ENCODE measurements around the gene MYOD1.

MYOD1 gene

DNA sequence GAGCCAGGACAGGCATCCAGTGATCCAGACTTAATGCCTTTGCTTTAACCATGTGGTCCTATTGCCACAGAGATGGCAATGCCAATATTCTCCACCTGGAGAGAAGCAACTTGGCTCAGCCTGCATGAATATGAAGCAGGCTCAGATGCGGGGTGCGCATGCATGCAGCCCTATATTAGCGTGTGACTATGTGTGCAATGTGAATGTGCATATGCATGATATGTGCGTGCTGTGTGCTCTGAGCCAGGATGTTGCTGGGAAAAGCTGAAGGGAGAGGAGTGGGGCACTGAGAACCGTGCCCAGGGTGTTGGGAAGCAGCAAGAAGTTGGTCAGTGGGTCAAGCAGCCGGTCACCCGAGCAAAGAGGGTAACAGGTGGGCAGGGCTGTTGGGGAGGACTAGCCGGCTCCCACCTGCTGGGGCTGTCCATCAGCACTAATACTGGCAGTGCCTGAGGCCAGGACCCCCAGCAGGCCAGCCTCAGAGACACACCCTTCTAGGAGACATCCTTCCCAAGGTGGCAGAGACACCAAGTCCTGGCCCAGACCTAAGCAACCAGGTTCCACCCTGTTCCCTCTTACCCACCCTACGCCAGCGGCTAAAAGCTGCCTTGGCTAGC, 24.8 kb upstream of the MYOD1 start:
- no peak overlapping the region for H3K4me3 ChIP-seq (ENCODE audit: low read length)
- TF ChIP-seq, protein P1, sequence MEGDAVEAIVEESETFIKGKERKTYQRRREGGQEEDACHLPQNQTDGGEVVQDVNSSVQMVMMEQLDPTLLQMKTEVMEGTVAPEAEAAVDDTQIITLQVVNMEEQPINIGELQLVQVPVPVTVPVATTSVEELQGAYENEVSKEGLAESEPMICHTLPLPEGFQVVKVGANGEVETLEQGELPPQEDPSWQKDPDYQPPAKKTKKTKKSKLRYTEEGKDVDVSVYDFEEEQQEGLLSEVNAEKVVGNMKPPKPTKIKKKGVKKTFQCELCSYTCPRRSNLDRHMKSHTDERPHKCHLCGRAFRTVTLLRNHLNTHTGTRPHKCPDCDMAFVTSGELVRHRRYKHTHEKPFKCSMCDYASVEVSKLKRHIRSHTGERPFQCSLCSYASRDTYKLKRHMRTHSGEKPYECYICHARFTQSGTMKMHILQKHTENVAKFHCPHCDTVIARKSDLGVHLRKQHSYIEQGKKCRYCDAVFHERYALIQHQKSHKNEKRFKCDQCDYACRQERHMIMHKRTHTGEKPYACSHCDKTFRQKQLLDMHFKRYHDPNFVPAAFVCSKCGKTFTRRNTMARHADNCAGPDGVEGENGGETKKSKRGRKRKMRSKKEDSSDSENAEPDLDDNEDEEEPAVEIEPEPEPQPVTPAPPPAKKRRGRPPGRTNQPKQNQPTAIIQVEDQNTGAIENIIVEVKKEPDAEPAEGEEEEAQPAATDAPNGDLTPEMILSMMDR (conservative IDR thresholded peaks at IDR 0.05; ENCODE audit: low read length) = no peak
- DNase-seq (ENCODE audit: low read depth) = no peak

DNA sequence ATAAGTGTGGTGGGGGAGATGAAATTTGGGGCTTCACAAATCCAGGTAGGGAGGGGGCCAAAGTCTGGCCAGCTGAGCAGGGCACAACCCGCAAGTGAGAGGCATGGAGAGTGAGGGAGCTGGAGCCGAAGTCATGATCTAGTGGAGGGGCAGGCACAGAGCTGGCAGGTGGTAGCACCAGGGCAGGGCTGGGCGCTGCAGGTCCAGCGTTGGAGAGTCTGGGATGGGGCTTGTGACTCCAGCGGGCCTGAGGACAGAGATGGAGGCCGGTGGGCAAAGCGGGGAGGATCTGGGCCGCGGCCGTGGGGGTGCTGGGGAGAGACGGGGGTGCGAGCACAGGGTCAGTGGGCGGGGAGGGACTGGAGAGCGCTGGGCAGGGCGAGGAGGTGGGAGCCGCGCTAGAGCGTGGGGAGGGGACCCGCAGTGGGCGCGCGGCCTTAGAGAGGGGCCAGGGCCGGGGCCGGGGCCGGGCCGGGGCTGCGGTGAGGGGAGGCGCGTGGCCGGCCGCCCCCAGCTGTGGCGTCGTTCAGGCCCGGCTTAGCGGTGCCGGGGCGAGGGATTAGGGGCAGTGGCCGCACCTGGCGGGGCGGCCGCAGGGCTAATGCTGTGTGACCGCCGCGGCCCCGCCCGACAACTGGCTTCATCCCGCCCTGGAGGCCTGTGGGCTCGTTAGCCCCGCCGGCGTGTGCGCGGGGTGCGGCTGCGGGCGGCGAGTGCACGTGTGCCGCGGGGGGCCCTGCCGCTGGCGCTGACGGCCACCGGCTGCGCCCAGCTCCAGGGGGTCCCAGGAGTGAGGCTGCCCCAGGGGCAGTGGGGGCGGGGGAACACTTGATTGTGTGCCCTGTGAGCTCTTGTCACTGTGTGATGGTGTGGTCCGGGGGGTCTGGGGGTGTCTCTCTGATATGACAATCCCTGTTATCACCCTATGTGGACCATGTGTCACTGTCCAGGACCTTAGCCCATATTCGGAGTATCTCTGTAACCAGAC, 23.6 kb upstream of the MYOD1 start:
- no peak overlapping the region for H3K4me3 ChIP-seq (ENCODE audit: low read length)
- no peak for DNase-seq (ENCODE audit: low read depth)

DNA sequence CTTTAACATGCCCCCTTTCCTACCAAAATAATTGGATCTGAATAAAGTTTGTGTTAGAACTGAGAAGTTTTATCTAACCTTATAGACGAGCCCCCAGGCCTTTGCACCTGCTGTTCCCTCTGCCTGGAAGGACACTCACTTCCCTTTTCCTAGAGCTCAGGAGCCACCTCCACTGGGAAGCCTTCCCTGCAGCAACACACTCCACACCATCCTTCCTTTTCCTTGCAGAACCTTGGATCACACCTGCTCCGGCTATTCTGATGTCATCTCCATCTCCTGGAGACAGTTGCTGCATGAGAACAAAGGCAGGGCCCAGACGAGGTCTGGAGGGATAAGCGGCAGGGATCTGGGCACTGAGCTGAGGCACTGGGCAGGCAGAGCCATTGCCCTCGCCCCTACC, 22.6 kb upstream of the MYOD1 start:
- TF ChIP-seq, protein P1 (conservative IDR thresholded peaks at IDR 0.05; ENCODE audit: low read length) = no peak
- no peak overlapping the region for H3K4me3 ChIP-seq (ENCODE audit: low read length)
- no peak for DNase-seq (ENCODE audit: low read depth)

More for the DNA sequence above, 23.6 kb upstream of the MYOD1 start:
- TF ChIP-seq, protein P1 (conservative IDR thresholded peaks at IDR 0.05; ENCODE audit: low read length) = no peak

DNA sequence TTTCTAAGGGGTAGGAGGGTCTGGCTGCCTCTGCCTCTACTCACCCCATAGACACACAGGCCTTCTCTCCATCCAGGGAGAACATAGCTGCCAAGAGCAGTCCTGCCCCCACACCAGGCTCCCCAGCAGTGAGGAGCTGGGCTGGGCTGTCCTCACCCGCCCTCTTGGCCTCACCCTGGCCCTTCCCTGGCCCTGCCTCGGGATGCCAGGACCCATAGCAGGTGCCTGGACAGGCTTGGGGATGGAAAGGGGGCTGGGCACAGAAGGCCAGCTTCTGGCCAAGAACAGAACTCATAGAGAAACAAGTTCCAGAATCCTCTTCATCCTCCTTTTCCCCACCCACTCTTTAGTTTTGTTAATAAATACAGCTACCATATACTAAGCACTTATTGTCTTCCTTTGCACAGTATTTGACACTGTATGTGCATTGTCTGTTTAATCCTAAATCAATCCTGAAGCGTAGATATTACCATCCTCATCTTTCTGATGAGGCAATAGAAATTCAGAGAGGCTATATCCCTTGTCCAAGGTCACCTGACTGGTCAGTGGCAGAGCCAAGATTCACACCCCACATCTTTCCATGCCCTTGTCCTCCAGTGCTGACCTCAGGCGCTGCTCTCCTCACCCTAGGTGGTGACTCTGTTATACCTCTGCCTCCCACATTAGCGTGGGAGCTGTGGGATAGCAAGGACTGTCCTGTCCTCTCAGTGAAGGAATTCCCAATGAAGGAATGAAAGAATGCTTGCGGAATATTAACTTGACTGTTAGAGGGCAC, 22.0 kb upstream of the MYOD1 start:
- TF ChIP-seq, protein P1 (conservative IDR thresholded peaks at IDR 0.05; ENCODE audit: low read length) = no peak
- H3K4me3 ChIP-seq (ENCODE audit: low read length) = no peak overlapping the region

DNA sequence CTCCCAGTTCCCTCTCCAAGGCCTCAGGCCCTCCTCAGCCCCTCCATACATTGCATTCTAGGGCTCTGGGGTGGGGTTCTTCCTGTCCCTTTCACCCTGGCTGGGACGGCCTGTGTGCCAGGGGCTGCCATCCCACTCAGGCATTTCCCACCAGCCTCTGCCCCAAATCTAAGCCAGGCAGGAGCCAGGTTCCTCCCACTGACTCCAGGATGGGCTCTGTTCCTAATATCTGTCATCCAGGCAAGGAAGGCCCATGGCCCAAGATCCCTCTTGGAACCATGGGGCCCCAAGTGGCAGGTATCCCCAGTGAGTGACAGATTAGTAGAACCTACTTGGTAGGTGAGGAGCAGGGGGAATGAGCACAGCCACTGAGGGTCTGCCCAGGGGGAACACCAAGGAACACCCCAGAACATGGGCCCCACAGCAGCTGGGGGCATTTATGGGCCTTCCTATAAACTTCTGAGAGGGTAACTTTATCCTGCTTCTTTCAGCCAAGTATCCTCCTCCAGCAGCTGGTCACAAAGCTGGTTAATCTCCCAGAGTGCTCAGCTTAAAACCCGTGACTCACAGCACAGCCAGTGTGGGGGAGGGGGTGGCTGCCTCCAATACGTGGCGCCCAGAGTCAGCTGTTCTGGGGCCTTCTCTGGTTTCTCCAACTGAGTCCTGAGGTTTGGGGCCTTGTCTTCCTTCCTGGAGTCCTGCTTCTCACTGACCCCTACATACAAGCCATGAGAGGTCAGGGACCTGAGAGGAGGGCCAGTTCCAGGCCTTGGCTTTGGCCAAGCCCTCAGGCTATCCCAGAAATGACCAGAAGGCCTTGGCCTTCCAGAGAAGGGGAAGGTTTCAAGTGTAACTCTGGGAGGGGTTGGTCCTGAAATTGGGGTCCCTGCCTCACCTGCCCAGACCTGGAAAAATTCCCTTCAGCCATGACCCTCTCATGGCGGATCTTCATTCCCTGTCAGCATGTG, 19.9 kb upstream of the MYOD1 start:
- DNase-seq (ENCODE audit: low read depth) = peak; percentile 30
- H3K4me3 ChIP-seq (ENCODE audit: low read length) = no peak overlapping the region
- TF ChIP-seq, protein P1 (conservative IDR thresholded peaks at IDR 0.05; ENCODE audit: low read length) = no peak

More for the DNA sequence above, 22.0 kb upstream of the MYOD1 start:
- DNase-seq (ENCODE audit: low read depth) = no peak

DNA sequence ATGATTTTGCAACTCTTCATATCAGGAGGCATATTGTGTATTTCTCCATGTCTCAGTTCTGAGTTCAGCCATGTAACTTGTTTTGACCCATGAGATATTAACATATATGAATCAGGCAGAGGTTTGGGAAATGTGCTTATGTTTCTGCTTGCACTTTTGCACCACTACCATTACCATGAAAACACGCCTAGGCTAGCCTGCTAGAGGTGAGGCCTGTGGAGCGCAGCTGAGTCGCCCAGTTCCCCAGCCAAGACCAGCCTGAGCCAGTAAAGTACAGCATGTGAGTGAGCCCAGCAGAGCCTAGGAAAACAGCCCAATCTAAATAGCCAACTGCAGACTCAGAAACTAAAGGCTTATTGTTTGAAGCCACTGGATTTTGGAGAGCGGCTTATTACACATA, 18.4 kb upstream of the MYOD1 start:
- H3K4me3 ChIP-seq (ENCODE audit: low read length) = no peak overlapping the region
- TF ChIP-seq, protein P1 (conservative IDR thresholded peaks at IDR 0.05; ENCODE audit: low read length) = no peak
- DNase-seq (ENCODE audit: low read depth) = no peak
